GM12872 (cell line): ENCODE data around the gene C11orf21.

ENCODE experiments used
- CTCF ChIP-seq: IDR thresholded peaks from 3 replicates; pipeline ENCODE4 v1.5.1; 2011; ENCODE audit warnings: low read depth, mild to moderate bottlenecking, low read length, moderate library complexity; ENCODE audit not compliant: insufficient read depth

Gene C11orf21

GRCh38 chr11:2314525-2315394, 13.0 kb upstream of the C11orf21 start:
- TF ChIP-seq CTCF, result no peak

GRCh38 chr11:2314136-2314524, 12.4 kb upstream of the C11orf21 start:
- TF ChIP-seq CTCF, result no peak

GRCh38 chr11:2313051-2313951, 11.6 kb upstream of the C11orf21 start:
- TF ChIP-seq CTCF, result no peak

- no peak for TF ChIP-seq CTCF
Observed at GRCh38 chr11:2312232-2313042, 10.7 kb upstream of the C11orf21 start.

DNA sequence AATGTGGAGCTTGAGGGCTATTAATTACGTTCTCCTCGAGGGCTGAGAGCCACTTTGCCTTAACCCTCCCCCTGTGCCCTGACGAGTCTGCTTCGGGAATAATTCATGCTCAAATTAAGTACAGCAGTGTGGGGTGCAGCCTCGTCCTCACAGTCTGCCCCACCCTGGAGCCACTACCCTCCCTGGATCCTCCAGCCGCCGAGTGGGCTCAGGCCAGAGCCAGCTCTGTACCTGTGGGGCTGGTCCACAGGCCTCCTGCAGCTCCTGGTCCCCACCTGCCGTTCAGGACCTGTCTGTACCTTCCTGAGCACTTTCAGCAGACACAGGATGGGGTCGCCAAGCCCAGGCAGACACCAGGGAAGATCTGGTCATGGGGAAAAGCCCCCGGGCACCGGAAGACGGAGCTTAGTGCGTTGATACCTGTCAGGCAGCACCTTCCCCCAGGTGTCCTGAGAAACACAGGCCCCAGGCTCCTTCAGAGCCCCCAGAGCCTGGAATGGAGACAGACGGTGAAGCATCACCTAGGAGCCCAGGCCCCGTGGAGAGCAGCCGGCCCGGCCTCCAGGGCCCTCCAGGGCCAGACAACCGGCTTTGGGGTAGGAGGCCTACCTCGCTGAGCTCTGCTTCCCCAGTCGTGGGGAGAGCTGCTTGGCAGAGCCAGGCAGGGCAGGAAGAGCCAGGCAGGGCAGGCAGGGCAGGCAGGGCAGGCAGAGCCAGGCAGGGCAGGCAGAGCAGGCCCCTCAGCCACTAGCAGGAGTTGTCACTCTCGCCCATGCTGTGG, 9.8 kb upstream of the C11orf21 start:
- no peak for TF ChIP-seq CTCF

GRCh38 chr11:2310786-2311352, 9.2 kb upstream of the C11orf21 start:
- TF ChIP-seq CTCF, result no peak
